Stimulated activated naive CD4-positive, alpha-beta T cell (primary cell): ENCODE measurements around the gene POMT1.
"Not testable (repeated sequence)": the region's sequence is repeated elsewhere in the genome, so short reads cannot be mapped to it uniquely, and the experiment has no call there.

Experiments
- DNase-seq, 6 experiments: peaks; one replicate each; lab custom pipeline; 2025; lab: John Stamatoyannopoulos, UW

Gene POMT1

DNA sequence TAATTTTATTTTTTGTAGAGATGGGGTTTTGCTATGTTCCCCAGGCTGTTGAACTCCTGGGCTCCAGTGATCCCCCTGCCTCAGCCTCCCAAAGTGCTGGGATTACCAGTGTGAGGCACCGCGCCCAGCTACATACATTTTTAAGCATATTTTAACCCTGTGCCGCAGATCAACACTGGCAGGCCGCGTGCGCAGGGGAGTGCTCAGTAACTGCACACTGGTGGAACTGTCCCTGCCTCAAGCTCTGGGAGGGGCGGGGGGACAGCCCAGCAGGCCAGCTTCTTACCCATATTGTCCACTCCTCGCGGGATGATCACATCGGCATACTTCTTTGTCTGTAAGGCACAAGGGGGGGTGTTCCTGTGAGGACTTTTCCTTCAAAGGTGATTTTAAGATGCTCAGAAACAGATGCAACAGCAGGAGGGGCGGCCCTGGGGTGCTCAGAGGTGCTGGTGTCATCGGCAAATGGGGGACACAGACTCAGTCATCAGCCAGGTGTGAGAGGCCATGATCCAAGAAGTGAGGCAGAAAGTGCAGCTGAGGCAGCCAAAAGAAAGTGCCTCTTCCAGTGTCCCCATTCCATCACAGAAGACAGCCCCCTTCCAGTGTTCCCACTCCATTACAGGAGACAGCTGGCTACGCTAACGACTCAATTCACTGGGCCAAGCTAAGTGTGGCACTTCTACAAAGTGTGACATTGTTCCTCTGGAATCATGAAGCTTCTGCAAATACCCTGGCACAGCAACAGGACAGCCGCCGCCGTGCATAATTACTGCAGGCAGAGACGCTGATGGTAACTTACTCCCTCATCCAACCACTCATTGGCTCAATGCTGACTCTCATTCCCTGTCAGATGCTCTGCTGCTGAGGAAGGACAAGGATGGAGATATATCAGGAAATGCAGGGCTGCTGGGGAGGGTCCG, 23.2 kb downstream of the POMT1 start:
- DNase-seq: no peak

DNA sequence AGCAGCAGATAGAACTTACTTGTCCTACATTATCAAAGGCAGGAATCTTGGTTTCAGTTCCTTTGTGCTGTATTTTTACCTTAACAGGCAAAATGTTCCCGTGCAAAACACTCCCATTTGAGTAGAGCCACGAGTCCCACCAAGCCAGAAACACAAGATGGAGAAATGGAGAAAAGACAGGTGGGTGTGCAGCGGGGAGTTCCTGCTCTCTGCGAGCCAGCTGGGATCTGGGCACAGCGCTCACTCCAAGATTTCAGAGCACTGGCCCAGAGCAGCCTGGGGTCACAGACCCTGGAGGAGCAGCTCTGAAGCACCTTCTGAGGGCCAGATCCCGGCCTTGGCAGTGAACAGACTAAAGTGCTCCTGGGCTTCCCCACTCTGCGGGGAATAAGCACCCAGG, 25.5 kb downstream of the POMT1 start:
- no peak for DNase-seq

DNA sequence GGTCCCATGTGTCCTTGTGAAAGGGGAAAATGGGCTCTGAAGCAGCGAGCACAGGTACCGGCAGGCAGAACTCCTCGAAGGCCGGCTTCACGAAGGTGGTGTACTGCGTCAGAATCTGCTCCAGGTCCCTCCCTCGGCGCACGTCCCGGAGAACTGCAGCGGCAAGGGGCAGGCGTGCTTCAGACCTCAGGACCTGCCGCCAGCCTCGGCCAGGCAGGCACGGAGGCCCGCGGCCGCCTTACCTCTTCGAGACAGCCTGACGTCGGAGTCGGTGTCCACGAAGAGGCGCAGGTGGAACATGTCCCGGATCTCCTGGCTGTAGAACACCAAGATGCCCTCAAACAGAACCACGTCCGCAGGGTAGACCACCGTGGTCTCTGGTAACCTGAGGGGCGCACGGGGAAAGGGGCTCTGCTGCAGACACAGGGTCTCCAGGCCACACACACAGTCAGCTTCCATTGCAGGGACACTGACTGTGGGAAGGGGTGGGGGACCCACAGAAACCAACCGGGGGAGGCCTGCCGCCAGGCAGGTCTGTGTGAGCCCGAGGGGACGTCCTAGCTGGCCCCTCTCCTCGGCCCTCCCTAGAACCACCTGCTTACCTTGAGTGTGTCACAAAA, 26.3 kb downstream of the POMT1 start:
- no peak for DNase-seq

DNA sequence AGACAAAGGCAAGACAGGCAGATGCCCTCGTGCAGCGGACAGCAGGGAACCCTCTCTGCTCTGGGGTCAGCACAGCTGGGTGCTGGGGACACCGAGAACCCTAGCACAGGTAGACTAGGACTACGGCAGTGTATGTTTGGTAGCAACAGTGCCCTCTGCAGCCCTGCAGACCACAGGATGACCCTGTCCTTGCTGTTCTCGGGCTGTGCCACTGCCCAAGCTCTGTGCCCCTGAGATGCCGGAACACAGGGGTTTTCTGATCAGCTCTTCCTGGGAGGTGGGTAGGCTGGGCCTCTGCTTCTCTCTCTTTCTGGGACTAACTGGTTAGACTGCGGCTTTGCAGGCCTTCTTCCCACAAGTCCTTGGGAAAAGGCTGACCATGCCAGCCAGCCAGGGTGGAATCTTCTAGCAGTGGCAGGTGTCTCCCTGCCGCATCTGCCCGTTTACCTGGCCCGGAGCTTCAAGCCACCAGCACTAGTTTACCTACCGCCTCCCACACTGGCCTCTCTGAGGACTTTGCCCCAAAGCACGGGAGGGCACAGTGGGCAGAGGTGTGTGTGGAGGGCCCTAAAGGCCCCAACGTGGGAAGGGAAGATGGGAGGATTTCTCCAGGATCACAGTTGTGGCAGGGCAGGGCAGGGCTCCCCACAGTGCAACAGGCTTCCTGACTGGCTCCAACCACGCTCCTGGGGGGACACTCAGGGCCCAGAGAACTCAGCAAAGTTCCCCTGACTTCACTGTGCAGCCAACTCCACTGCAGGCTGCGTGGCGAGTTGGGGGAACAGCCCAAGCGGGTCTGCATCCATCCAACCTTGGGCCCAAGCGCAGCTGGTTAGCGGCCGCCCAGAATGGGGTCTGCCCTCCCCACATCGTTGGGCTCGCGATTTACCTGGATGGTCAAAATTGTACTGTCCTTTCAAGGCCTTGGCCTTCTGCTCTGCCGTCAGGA, 27.2 kb downstream of the POMT1 start:
- DNase-seq: no peak

DNA sequence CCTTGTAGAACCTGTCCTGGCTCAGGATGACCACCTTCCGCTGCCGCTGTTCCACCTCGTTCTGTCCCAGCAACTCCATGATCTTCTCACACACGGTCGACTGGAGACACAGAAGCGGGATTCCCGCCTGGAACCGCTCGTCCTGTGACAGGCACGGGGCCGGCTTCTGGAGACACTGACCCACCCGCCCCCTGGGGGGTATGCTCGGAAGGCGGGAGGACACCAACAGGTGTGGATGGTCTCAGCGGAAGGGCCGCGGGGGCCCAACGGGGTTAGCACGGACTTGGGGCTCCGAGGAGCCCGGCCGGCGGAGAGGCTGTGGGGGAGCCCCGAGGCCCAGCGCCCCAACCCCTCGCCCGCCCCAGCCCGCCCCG, 27.8 kb downstream of the POMT1 start:
- no peak for DNase-seq

DNA sequence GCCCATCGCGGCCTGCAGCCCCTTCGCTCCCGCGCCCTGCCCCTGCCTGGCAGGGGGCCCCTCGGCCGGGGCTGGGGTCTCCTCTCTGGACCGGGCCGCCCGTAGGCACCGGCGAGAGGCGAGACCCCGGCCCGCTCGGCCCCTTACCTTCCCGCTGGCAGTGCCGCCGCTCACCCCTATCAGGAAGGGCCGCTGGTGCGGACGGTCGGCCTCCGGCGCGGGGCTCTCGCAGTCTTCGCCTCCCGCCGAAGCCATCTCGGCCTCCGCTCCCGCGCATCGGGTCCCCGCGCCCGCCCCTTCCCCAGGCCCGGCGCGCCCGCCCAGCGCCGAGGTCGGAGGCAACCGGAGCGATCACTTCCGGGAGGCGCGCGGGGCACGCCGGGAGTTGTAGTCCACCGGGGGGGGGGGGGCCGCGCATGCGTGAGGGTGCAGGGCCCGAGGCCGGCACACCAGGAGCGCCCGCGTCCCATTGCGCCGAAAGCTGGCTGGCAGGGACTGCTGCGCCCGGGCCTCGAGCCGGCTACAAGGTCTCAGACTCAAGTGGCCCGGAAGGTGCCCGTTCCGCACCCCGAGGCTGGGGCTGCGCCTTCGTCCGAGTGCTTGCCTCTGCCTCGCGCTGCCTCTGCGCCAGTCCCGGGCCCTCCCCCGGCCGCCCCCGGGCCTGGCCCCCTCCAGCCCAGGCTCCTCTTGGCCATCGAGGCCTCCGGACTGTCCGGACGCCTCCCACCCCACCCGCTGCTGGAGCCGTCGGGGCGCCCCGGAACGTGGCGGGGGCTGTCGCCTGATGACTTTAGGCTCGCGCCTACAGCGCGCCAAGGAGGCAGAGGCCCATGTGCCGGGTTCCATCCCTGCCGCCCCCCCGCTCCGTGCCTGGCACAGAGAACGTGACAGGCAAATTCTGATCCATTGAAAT, 28.5 kb downstream of the POMT1 start, which contains the start of gene UCK1:
Gene UCK1, minus strand, starts transcription at position 344 of the 913 bp plus-strand sequence. Its CDS starts 89 bp downstream, at position 255.
- peak; percentile 41 to 76 (median 73) for DNase-seq

DNA sequence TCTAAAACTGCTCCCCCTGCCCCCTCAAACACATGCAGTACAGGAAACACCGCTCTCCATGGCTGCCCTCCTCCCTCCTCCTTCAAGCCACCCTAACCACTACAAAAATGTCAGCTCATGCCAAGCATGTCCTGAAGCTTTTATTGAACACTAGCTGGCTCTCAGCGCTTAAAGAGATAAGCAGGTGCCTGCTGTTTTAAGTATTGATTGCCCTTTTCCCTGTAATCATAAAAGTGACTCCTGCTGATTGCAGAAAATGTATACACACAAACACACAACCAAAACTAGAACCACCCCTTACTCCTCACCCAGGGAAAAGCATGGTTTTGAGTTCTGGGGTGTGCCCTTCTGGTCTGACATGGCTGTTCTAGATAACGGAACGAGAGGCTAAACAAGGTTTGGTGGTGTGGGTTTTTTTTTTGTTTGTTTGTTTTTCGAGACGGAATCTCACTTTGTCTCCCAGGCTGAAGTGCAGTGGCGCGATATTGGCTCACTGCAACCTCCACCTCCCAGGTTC, 32.1 kb downstream of the POMT1 start:
- peak in 4 of 6 experiments; percentile 15 to 62 (median 52) for DNase-seq

DNA sequence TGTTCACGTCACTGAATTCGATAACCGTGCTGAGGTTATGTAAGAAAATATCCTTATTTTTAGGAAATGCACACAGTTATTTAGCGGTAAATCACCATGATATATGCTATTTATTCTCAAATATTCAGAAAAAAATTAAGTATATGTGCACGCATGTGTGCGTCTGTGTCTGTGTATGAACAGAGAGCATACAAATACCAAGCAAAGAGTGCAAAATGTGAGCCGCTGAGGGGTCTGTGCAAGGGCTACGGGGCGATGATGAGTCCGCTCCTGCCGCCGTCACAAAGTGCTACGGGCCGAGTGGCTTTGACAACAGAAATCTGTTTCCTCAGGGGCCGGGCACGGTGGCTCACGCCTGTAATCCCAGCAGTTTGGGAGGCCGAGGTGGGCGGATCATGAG, 35.2 kb downstream of the POMT1 start:
- DNase-seq: no peak

DNA sequence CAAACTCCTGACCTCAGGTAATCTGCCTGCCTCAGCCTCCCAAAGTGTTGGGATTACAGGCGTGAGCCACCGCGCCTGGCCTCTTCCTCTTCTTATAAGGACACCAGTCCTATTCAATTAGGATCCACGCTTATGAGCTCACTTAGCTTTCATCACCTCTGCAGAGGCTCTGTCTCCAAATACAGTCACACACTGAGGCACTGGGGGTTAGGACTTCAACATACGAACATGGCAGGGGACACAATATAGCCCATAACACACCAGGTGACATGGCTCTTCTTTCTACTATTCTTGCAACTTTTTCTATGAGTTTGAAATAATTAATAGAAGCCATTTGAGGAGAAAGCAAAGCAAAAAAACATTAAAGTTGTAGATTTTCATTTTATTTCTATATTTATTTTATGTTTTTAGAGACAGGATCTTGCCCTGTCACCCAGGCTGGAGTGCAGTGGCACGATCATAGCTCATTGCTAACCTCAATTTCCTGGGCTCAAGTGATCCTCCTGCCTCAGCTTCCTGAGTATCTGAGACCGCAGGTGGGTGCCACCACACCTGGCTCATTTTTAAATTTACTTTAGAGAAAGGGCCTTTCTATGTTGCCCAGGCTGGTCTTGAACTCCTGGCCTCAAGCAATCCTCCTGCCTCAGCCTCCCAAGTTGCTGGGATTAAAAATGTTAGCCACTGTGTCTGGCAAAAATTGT, 36.7 kb downstream of the POMT1 start:
- peak in 3 of 6 experiments; percentile 15 to 19 (median 15) for DNase-seq

DNA sequence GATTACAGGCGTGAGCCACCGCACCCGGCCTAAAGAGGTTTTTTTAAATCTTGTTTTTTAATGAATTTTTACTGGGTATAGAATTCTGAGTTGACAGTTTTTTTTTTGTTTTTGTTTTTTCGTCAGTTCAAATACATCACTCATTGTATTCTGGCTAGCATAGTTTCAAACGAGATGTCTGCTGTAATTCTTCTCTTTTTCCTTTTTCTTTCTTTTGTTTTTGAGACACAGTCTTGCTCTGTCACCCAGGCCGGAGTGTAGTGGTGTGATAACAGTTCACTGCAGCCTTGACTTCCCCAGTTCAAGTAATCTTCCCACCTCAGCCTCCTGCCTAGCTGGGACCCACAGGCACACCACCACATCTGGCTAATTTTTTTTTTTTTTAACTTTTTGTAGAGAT, 40.4 kb downstream of the POMT1 start:
- DNase-seq: peak in 2 of 6 experiments; percentile 8 to 16

DNA sequence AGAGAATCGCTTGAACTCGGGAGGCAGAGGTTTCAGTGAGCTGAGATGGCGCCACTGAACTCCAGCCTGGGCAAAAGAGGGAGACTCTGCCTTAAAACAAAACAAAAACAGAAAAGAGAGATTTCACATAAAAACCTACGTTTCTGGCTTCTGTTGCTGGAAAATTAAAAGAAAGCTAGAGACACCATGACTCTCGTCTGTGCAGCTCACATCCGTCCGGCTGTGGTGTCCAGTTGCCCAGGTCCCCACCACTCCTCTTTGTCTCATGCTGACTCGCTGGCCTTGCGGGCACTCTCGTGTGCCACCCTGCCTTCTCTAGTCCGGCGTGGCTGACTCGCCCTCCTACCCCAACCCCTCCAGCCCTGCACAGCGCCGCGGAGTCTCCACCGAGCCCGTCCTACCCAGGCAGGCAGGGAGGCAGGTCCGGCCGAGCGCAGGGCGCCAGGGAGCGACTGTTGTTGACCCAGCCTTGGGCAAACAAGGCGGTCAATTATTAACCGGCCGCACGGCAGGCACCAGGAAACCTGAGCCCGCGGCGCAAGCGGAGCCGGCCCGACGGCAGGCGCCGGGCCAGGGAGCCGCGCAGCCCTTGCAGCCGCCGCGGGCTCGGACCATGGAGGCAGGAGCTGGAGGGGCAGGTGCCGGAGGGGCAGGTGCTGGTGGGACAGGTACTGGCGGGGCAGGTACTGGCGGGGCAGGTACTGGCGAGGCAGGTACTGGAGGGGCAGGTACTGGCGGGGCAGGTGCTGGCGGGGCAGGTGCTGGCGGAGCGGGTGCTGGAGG, 42.5 kb downstream of the POMT1 start, which contains the start of gene PRRT1B:
Gene PRRT1B, plus strand, starts transcription at position 521 of the 783 bp plus-strand sequence. Its CDS starts 93 bp downstream, at position 614.
- DNase-seq: no peak

DNA sequence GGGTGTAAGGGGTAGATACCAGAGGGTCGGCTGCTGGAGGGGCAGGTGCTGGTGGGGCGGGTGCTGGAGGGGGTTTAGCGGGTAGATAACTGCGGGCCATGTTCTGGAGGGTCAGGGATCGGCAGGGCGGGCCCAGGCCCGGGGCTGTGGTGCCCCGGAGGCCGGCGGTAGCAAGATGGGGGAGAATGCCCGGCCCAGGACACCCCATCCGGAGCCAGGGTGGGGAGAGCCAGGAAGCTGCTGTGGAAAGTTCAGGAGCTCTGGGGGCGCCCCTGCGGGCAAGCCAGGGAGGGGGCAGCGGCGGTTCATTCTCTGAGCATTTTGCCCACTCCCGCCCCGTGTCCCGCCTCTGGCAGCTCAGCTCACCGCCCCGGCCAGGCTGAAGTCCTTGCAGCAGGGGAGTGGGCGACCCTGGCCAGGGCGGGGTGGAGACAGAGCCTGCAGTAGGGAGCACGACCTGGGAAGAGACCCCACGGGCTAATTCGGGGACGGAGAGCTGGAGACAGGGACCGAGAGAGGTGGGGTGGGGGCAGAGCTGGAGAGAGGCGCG, 43.1 kb downstream of the POMT1 start:
- DNase-seq: no peak

DNA sequence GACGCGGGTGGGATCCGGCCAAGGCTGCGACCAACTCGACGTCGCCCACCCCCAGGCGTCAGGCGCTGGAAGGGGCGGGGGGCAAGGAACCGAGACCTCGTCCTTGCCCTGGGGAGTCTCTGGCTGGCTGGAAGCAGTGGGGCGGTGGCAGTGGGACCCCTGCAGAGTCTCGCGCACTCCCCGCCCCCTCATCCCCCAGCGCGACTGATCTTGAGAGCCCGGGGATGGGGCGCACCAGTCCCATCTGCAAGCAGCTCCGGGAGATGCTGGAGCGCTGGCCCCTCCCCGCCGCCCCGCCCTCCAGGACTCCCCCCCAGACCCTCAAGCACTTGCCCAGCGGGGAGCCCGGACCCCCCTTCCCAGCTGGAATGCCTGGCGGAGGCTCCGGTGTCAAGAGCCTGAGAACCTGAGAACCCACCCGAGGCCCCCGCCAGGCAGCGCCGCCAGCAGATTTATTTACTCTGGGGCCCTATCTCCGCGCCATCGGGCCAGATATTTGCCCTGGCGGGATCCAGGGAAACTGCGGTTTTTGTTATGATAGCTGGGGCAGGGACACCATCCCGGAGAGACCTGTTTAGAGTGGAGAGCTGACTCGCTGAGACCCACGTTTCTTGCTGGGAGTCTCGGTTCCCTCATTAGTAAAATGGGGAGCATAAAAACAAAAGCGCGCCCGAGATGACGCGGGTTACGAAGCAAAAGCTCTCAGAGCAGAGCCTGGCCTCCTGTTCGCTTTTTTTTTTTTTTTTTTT, 43.8 kb downstream of the POMT1 start:
- peak in 2 of 6 experiments; percentile 14 to 23 for DNase-seq

DNA sequence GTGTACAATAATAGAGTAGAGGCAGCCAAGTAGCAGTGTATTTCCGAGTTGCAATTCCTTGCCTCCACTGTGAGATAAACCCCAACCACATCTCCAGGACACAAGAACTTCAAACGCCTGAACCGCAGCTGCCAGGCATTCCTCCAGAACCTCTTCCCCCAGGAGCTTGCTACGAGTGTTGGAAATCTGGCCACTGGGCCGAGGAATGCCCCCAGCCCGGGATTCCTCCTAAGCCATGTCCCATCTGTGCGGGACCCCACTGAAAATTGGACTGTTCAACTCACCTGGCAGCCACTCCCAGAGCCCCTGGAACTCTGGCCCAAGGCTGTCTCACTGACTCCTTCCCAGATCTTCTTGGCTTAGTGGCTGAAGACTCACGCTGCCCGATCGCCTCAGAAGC, 46.5 kb downstream of the POMT1 start:
- DNase-seq: not testable (repeated sequence)

DNA sequence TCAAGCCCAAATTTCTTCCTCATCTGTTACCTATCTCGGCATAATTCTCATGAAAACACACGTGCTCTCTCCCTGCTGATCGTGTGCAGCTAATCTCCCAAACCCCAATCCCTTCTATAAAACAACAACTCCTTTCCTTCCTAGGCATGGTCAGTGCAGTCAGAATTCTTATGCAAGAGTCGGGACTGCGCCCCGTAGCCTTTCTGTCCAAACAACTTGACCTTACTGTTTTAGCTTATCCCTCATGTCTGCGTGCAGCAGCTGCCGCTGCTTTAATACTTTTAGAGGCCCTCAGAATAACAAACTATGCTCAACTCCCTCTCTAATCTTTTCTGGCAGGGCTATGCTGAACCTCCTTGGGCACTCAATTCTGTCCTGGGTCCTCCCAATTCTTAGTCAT, 47.7 kb downstream of the POMT1 start:
- DNase-seq: not testable (repeated sequence)

DNA sequence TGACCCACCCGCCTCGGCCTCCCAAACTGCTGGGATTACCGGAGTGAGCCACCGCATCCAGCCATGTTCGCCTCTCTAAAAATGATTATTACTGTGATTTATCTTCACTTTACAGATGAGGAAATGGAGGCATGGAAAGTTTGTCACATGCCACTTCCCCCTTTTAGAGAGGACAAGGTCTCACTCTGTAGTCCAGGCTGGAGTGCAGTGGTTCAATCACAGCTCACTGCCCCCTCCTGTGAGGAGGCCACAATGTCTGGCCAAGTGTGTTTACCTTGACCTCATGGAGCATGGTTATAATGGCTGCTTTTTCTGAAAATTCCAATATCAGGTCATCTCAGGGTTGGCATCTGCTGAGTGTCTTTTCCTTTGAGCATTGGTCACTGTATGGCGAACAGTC, 49.3 kb downstream of the POMT1 start:
- no peak for DNase-seq

DNA sequence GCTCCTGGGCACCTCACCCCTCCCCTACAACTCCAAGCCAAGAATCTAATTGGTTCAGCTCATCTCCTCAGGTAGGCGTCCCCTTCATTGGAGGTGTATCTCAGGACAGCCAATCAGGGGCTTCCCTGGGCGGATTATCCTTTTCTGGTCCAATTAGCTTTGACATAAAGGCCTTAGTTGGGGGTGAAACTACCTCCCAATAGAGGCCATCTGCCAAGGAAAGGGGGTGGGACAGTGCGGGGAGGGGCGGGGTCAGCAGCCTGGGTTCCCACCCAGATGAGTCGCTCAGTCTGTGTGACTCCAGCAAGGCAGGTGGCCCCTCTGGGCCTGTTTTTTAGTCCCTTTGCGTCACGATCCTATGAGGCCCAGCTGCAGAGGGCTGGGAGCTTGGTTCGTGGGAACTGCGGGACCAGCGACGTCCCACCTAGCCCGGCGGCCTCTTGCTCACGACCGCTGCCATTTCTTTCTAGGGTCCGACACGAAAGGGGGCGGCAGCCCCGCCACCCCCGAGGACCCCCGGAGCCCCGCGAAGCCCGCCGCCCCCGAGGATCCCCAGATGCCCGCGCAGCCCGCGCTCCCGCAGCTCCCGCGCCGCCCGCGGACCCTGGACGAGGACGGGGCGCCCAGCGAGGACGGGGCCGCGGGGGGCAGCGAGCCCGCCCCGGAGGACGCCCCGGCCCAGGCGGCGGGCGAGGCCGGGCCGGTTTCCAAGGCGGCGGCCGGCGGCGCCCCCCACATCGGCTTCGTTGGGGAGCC, 51.5 kb downstream of the POMT1 start:
- no peak for DNase-seq
